Sigmoid colon (tissue), 7 donors: ENCODE data around the gene PLPP4. TPM values are rescaled to one million over a fixed set of nuclear protein-coding genes. Genes with fewer than 3 reads are reported as not detected.

Experiments used
- DNase-seq: peaks from one replicate; pipeline ENCODE4 v3.0.0-alpha.2; 2019
- H3K27ac ChIP-seq, 4 donors: fragments of 200-600 bp; sonication (generic); one replicate each; pipeline ENCODE4 v1.5.1; 2016 to 2019; ENCODE audit warnings: mild to moderate bottlenecking in 1 of 4
- H3K27me3 ChIP-seq, 3 donors: fragments of 200-600 bp; sonication (generic); one replicate each; pipeline ENCODE4 v1.5.1; 2019; ENCODE audit warnings: mild to moderate bottlenecking in 1 of 3
- H3K36me3 ChIP-seq, 4 donors: fragments of 200-600 bp; sonication (generic); one replicate each; pipeline ENCODE4 v1.5.1; 2016 to 2019
- H3K4me1 ChIP-seq, 4 donors: fragments of 200-600 bp; sonication (generic); one replicate each; pipeline ENCODE4 v1.5.1; 2017 to 2019
- H3K4me3 ChIP-seq, 4 donors: fragments of 200-600 bp; sonication (generic); one replicate each; pipeline ENCODE4 v1.5.1; 2017 to 2019; ENCODE audit warnings: mild to moderate bottlenecking in 2 of 4, moderate library complexity in 1 of 4
- H3K9me3 ChIP-seq, 4 donors: fragments of 200-600 bp in 3 of 4; sonication (generic) in 3 of 4; one replicate each; pipeline versions ENCODE4 v1.5.1 to v1.6.1; 2013 to 2019
- CTCF ChIP-seq, 4 experiments: fragments of 450-650 bp in 3 of 4; fragments of 200-600 bp in 1 of 4; IDR thresholded peaks; one replicate each; pipeline ENCODE4 v1.5.1; 2016 to 2019; ENCODE audit warnings: antibody characterized with exemption in 4 of 4, mild to moderate bottlenecking in 3 of 4, moderate library complexity in 2 of 4
- EP300 ChIP-seq, 4 donors: sonication (generic); formaldehyde crosslinking; IDR thresholded peaks; one replicate each; pipeline ENCODE4 v1.6.1; 2017; ENCODE audit warnings: antibody characterized with exemption in 4 of 4
- POLR2A ChIP-seq, 2 donors: fragments of 450-650 bp; IDR thresholded peaks; one replicate each; pipeline ENCODE4 v1.6.1; 2016; ENCODE audit warnings: antibody characterized with exemption in 2 of 2, mild to moderate bottlenecking in 2 of 2, moderate library complexity in 2 of 2
- POLR2AphosphoS5 ChIP-seq, 4 donors: sonication (generic); formaldehyde crosslinking; IDR thresholded peaks; one replicate each; pipeline ENCODE4 v1.6.1; 2017; ENCODE audit warnings: antibody characterized with exemption in 4 of 4
- WGBS, 2 donors: extraction: QIAGEN DNeasy Blood & Tissue Kit; methylation state at CpG; one replicate each; pipeline ENCODE4 v1.1.7; 2013; 5-methylcytosine and 5-hydroxymethylcytosine counted together
- intact Hi-C: fragments of 100-400 bp; cut with DNase I; formaldehyde crosslinking; loops from one replicate; pipeline ENCODE4 v1.15.1; 2023
- polyA plus RNA-seq, 3 donors: library from polyadenylated mRNA; stranded (reverse); fragments of 200-250 nt; gene quantifications; one replicate each; pipeline ENCODE4 v1.2.3, GENCODE V29; 2013
- total RNA-seq, 4 donors: library from RNA; depleted of rRNA; stranded (reverse); fragments of >200 nt; gene quantifications; one replicate each; pipeline ENCODE4 v1.1.0, GENCODE V29; 2016
- donor health status: healthy with polysubstance abuse.
- donor health status: Bipolar disorder and iron deficiency.
- donor health status: healthy.

The PLPP4 gene
- total and polyA plus RNA-seq, 7 donors, result 0.96 to 3.2 (median 2.6) TPM; not detected in 2

- H3K27me3 ChIP-seq, result no peaks in the 10 kb centered on the region
- 68 to 74% methylated on average over 7 of the region's 7 CpGs for WGBS, 2 donors
- peaks cover 0 to 6% (median 0%) of the 10 kb centered on the region in 4 donors for H3K4me1 ChIP-seq
- DNase-seq, result no peak
- no peaks in the 10 kb centered on the region for H3K9me3 ChIP-seq
- no peak for TF ChIP-seq POLR2AphosphoS5 (IDR thresholded peaks at IDR 0.05)
- no peak for TF ChIP-seq POLR2A (IDR thresholded peaks at IDR 0.05)
- no peak for TF ChIP-seq EP300 (IDR thresholded peaks at IDR 0.05)
- no peak for TF ChIP-seq CTCF (IDR thresholded peaks at IDR 0.05)
- intact Hi-C loops, result no loop called here
- H3K27ac ChIP-seq, result no peak overlapping the region
- H3K36me3 ChIP-seq, result no peaks in the 10 kb centered on the region
- H3K4me3 ChIP-seq, result no peak overlapping the region
These were observed 51.4 kb downstream of the PLPP4 start for GRCh38 chr10:120508393-120508792.

GRCh38 chr10:120508966-120509365 is 51.9 kb downstream of the PLPP4 start:
- intact Hi-C loops, result no loop called here
- H3K9me3 ChIP-seq, result no peaks in the 10 kb centered on the region
- no peak overlapping the region for H3K4me3 ChIP-seq
- TF ChIP-seq POLR2A (IDR thresholded peaks at IDR 0.05), result no peak
- no peak for TF ChIP-seq EP300 (IDR thresholded peaks at IDR 0.05)
- TF ChIP-seq POLR2AphosphoS5 (IDR thresholded peaks at IDR 0.05), result no peak
- no peak for TF ChIP-seq CTCF (IDR thresholded peaks at IDR 0.05)
- H3K27me3 ChIP-seq, result no peaks in the 10 kb centered on the region
- no peak for DNase-seq
- no peak overlapping the region for H3K27ac ChIP-seq
- H3K4me1 ChIP-seq, result peaks cover 0 to 4% (median 0%) of the 10 kb centered on the region in 4 donors
- WGBS, 2 donors, result 71 to 80% methylated on average over 1 of the region's 1 CpG
- H3K36me3 ChIP-seq, result no peaks in the 10 kb centered on the region

GRCh38 chr10:120511165-120511564 is 54.1 kb downstream of the PLPP4 start:
- no peak for DNase-seq
- TF ChIP-seq EP300 (IDR thresholded peaks at IDR 0.05) (no peak), POLR2AphosphoS5 (IDR thresholded peaks at IDR 0.05) (no peak), POLR2A (IDR thresholded peaks at IDR 0.05) (no peak), CTCF (IDR thresholded peaks at IDR 0.05) (no peak)
- no peaks in the 10 kb centered on the region for H3K9me3 ChIP-seq
- intact Hi-C loops, result no loop called here
- no peaks in the 10 kb centered on the region for H3K4me1 ChIP-seq
- H3K4me3 ChIP-seq, result no peak overlapping the region
- WGBS, 2 donors, result 73 to 87% methylated on average over 3 of the region's 3 CpGs
- H3K27ac ChIP-seq, result no peak overlapping the region
- no peaks in the 10 kb centered on the region for H3K36me3 ChIP-seq
- H3K27me3 ChIP-seq, result no peaks in the 10 kb centered on the region

- Histone ChIP-seq H3K4me3 (no peak overlapping the region), H3K27ac (no peak overlapping the region), H3K36me3 (no peaks in the 10 kb centered on the region), H3K27me3 (no peaks in the 10 kb centered on the region), H3K9me3 (no peaks in the 10 kb centered on the region), H3K4me1 (no peaks in the 10 kb centered on the region)
- TF ChIP-seq CTCF (IDR thresholded peaks at IDR 0.05) (no peak), POLR2A (IDR thresholded peaks at IDR 0.05) (no peak), EP300 (IDR thresholded peaks at IDR 0.05) (no peak), POLR2AphosphoS5 (IDR thresholded peaks at IDR 0.05) (no peak)
- intact Hi-C loops, result no loop called here
- no peak for DNase-seq
- WGBS, 2 donors, result 60 to 65% methylated on average over 3 of the region's 3 CpGs
These were observed 56.3 kb downstream of the PLPP4 start for GRCh38 chr10:120513307-120513796.

GRCh38 chr10:120514035-120514620 is 57.1 kb downstream of the PLPP4 start:
- WGBS, 2 donors, result 39 to 46% methylated on average over 11 of the region's 11 CpGs
- TF ChIP-seq POLR2A (IDR thresholded peaks at IDR 0.05) (no peak), CTCF (IDR thresholded peaks at IDR 0.05) (no peak), EP300 (IDR thresholded peaks at IDR 0.05) (no peak), POLR2AphosphoS5 (IDR thresholded peaks at IDR 0.05) (no peak)

More at GRCh38 chr10:120514035-120514620, 57.1 kb downstream of the PLPP4 start:
- no peak overlapping the region for H3K27ac ChIP-seq
- no peaks in the 10 kb centered on the region for H3K36me3 ChIP-seq
- no peaks in the 10 kb centered on the region for H3K9me3 ChIP-seq
- no peak for DNase-seq
- no peak overlapping the region for H3K4me3 ChIP-seq
- H3K4me1 ChIP-seq, result no peaks in the 10 kb centered on the region
- H3K27me3 ChIP-seq, result no peaks in the 10 kb centered on the region
- intact Hi-C loops, result no loop called here
